ENCODE data around the gene ALG5.

DNA sequence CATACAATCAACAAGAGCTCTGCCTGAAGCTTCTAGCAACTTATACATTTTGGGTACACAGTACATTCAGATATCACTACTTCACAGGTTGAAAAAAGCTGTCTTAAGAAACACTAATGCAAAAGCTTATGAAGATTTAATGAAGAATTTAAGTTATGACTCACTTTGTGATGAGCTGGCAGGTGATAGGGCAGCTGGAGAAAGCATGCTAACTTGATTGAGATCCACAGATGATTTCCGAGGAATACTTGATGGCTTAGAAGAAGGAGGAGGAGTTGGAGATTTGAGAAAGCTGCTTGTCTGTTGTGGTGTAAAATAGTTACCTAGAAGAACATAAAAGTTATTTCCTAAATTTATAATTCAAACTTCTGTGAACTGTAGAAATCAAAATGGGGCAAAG, 24.7 kb upstream of the ALG5 start:
- TF ChIP-seq, protein P1, sequence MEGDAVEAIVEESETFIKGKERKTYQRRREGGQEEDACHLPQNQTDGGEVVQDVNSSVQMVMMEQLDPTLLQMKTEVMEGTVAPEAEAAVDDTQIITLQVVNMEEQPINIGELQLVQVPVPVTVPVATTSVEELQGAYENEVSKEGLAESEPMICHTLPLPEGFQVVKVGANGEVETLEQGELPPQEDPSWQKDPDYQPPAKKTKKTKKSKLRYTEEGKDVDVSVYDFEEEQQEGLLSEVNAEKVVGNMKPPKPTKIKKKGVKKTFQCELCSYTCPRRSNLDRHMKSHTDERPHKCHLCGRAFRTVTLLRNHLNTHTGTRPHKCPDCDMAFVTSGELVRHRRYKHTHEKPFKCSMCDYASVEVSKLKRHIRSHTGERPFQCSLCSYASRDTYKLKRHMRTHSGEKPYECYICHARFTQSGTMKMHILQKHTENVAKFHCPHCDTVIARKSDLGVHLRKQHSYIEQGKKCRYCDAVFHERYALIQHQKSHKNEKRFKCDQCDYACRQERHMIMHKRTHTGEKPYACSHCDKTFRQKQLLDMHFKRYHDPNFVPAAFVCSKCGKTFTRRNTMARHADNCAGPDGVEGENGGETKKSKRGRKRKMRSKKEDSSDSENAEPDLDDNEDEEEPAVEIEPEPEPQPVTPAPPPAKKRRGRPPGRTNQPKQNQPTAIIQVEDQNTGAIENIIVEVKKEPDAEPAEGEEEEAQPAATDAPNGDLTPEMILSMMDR (IDR thresholded peaks at IDR 0.05): no peak
- TF ChIP-seq POLR2A (IDR thresholded peaks at IDR 0.05) (no peak), EP300 (IDR thresholded peaks at IDR 0.05) (no peak)
